ENCODE measurements around the gene CACNB2. TPM values are rescaled to one million over a fixed set of nuclear protein-coding genes. Genes with fewer than 3 reads are reported as not detected.

The CACNB2 gene
- total and polyA plus RNA-seq, 10 of the 15 experiments (the other 5 are each of a cell fraction or from before 2014, with no cell fraction given) = 0.62 to 8.1 (median 1.2) TPM

GRCh38 chr10:18497806-18498369 is 357.7 kb downstream of the CACNB2 start:
- H3K36me3 ChIP-seq (ENCODE audit: control insufficient read depth in 2 of 2, insufficient read depth in 2 of 2, low read length in 1 of 2) = no peaks in the 10 kb centered on the region
- in situ Hi-C loops (cut with MboI) (no loop called here), intact Hi-C loops (cut with micrococcal nuclease; ENCODE audit: unreplicated experiment) (no loop called here)
- no peak for ATAC-seq
- H3K4me1 ChIP-seq (ENCODE audit: control insufficient read depth, insufficient read depth, low read length) = peaks cover 3% of the 10 kb centered on the region; the same call in 1 of the 2 replicates
- no peaks in the 10 kb centered on the region for H3K9me3 ChIP-seq (replicated peaks; ENCODE audit: control insufficient read depth, insufficient read depth, low read length)
- H3K9ac ChIP-seq (ENCODE audit: control insufficient read depth, insufficient read depth, low read length) = no peak overlapping the region
- ChIA-PET POLR2A (interaction anchor here (0.6 to 0.7 kb wide), 2 partner anchors 12 to 27 kb away, joined by 4 read pairs; no protein-coding TSS in a partner anchor), SMC1A (ENCODE audit: uncharacterized antibody, unreplicated experiment) (interaction anchor here (1.3 to 1.4 kb wide), 2 partner anchors 14 to 41 kb away, joined by 3 to 4 read pairs; no protein-coding TSS in a partner anchor), CTCF (interaction anchor here (0.6 to 1.4 kb wide), 2 partner anchors 11 to 17 kb away, joined by 3 read pairs; no protein-coding TSS in a partner anchor), RAD21 (ENCODE audit: unreplicated experiment) (no interaction called here)
- H3K4me2 ChIP-seq (ENCODE audit: control insufficient read depth, insufficient read depth) = no peak overlapping the region
- WGBS (ENCODE audit: insufficient coverage, insufficient replicate concordance, low lambda C conversion rate, missing lambda C conversion rate) = 38% methylated on average over 8 of the region's 8 CpGs
- no peak for FAIRE-seq
- H4K20me1 ChIP-seq (ENCODE audit: control insufficient read depth, insufficient read depth) = no peaks in the 10 kb centered on the region
- no peak overlapping the region for H3K27ac ChIP-seq (ENCODE audit: control insufficient read depth, insufficient read depth)
- H2AFZ ChIP-seq (ENCODE audit: control insufficient read depth, low read depth, low read length) = no peak overlapping the region
- H3K27me3 ChIP-seq (replicated peaks in 1 of 2; ENCODE audit: control insufficient read depth in 2 of 2, insufficient read depth in 2 of 2, low read length in 1 of 2) = no peaks in the 10 kb centered on the region
- H3K79me2 ChIP-seq (ENCODE audit: control insufficient read depth, insufficient read depth, low read length) = no peaks in the 10 kb centered on the region
- H3K4me3 ChIP-seq = no peak overlapping the region
- no TSS peak for BruUV-seq (replicated peaks)
- no peak for DNase-seq (ENCODE audit: low read depth, low spot score)
- no peak for TF ChIP-seq PKNOX1 (IDR thresholded peaks at IDR 0.05)
- TF ChIP-seq EED (IDR thresholded peaks at IDR 0.05; ENCODE audit: low read depth) = no peak
- TF ChIP-seq USF1 (IDR thresholded peaks at IDR 0.05; ENCODE audit: borderline replicate concordance, extremely low read length, insufficient read depth, low read depth, low read length) = no peak
- no peak for TF ChIP-seq EP300 (IDR thresholded peaks at IDR 0.05; ENCODE audit: borderline replicate concordance in 1 of 2, control insufficient read depth in 1 of 2, low read depth in 2 of 2, low read length in 2 of 2)
- no peak for TF ChIP-seq TCF12 (IDR thresholded peaks at IDR 0.05; ENCODE audit: low read depth, low read length)
- TF ChIP-seq PAX8 (IDR thresholded peaks at IDR 0.05) = no peak
- TF ChIP-seq POLR2A (IDR thresholded peaks at IDR 0.05; ENCODE audit: low read depth, low read length) = no peak
- no peak for TF ChIP-seq IKZF1 (conservative IDR thresholded peaks at IDR 0.05)
- TF ChIP-seq BRCA1 (IDR thresholded peaks at IDR 0.05; ENCODE audit: low read depth, low read length) = no peak
- no peak for TF ChIP-seq RELB (IDR thresholded peaks at IDR 0.05; ENCODE audit: low read depth)
- TF ChIP-seq HSF1 (IDR thresholded peaks at IDR 0.05; ENCODE audit: low read depth, low read length) = no peak
- no peak for TF ChIP-seq SREBF2 (IDR thresholded peaks at IDR 0.05; ENCODE audit: low read length)
- TF ChIP-seq PBX3 (IDR thresholded peaks at IDR 0.05; ENCODE audit: insufficient replicate concordance, low read depth, low read length) = no peak
- no peak for TF ChIP-seq HDAC6 (IDR thresholded peaks at IDR 0.05; ENCODE audit: unreplicated experiment)
- no peak for TF ChIP-seq YY1 (IDR thresholded peaks at IDR 0.05; ENCODE audit: low read depth, low read length)

Data from GM12878 (cell line).